Transverse colon (tissue), 4 donors: Measurements from ENCODE around the gene VSIG10L2.

Experiments
- CTCF ChIP-seq, 5 experiments: fragments of 200-600 bp in 3 of 5; fragments of 450-650 bp in 2 of 5; sonication (generic) in 3 of 5; IDR thresholded peaks; 1 replicate in 2 of 5; 2 replicates in 3 of 5; pipeline ENCODE4 v1.5.1; 2016 to 2017; ENCODE audit warnings: antibody characterized with exemption in 5 of 5, inconsistent platforms in 3 of 5, mild to moderate bottlenecking in 2 of 5, moderate library complexity in 1 of 5
- EP300 ChIP-seq: sonication (generic); formaldehyde crosslinking; IDR thresholded peaks from one replicate; pipeline ENCODE4 v1.6.1; 2017; ENCODE audit warnings: antibody characterized with exemption, low read depth
- POLR2A ChIP-seq: fragments of 450-650 bp; IDR thresholded peaks from one replicate; pipeline ENCODE4 v1.6.1; 2016; ENCODE audit warnings: antibody characterized with exemption, mild to moderate bottlenecking, moderate library complexity
- POLR2AphosphoS5 ChIP-seq, 3 donors: sonication (generic); formaldehyde crosslinking; IDR thresholded peaks; one replicate each; pipeline ENCODE4 v1.6.1; 2016; ENCODE audit warnings: antibody characterized with exemption in 3 of 3

GRCh38 chr11:125955856-125956255 is 10.0 kb downstream of the VSIG10L2 start:
- TF ChIP-seq CTCF (IDR thresholded peaks at IDR 0.05) (no peak), POLR2A (no peak), POLR2AphosphoS5 (IDR thresholded peaks at IDR 0.05) (no peak), EP300 (no peak)
